GM18502 (cell line): ENCODE results near the gene IRAG1.

Experiments
- ATAC-seq: cut with Tn5 transposase; IDR thresholded peaks from one replicate; pipeline ENCODE4 v1.9.1; 2021; ENCODE audit warnings: mild to moderate bottlenecking; ENCODE audit not compliant: unreplicated experiment, poor library complexity

Gene IRAG1

GRCh38 chr11:10670099-10670498 lies 23.5 kb downstream of the IRAG1 start:
- ATAC-seq: no peak

- ATAC-seq: no peak
Observed at GRCh38 chr11:10669258-10670033, 24.1 kb downstream of the IRAG1 start.

DNA sequence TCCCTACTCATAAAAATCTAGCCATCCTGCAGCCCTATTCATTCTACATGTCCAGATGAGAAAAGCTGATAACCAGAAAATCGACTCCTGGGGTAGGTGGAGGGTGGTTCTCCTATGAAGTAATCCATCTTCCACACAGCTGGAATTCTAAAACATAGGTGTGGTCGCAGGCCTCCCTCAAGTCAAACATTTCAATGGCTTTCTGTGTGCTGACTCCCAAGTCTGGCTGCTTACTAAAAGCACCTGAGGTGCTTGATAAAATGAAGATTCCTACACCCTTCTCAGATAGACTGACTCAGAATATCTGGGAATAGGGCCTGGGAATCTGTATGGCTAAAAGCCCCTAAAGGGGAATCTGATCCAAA lies 26.1 kb downstream of the IRAG1 start:
- ATAC-seq: no peak

DNA sequence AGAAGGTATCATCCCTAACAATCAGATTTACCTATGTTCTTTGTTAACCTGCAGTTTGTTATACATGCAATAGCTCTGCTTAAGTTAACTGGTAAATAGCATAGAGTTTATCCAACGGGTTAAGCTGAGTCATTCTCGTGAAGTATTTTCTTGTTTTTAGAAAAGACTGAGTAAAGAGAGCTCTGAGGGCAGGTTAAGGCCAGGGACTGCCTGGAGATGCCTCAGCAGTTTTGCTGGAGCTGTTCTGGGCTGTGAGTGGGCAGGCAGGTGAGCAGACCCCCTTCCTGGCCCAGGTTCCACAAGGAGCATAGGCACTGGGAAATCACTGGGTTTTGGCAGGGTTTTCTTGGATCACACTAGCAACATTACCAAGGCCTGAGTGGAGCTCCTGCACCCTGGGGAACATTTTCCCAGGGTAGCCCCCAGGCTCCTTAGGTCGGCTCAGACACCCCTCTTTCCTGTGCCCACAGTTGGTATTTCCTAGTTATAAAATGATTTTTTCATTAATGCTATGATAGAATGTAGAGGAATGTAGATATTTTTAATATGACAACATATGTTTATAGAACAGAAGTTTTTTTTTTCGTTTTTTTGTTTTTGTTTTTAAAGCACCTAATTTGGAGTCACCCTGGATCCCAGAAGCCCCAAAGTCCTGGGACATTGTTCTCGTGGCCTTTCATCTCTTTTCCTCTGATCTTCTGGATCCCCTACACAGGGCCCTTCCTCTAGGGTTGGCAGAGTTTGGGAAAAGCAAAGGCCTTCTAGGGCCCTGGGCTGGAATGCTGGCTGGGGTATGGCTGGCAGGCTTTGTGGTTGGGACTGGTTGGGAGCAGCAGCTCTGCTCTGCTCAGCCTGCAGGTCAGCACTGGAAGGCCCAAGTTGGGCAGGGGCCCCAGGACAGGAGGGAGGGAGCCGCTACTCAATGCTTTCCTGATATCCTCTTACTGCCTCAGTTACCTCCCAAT lies 26.7 kb downstream of the IRAG1 start:
- ATAC-seq: no peak

GRCh38 chr11:10664496-10664895 lies 29.1 kb downstream of the IRAG1 start:
- ATAC-seq: no peak

- ATAC-seq: no peak
Observed at GRCh38 chr11:10663990-10664389, 29.6 kb downstream of the IRAG1 start.

DNA sequence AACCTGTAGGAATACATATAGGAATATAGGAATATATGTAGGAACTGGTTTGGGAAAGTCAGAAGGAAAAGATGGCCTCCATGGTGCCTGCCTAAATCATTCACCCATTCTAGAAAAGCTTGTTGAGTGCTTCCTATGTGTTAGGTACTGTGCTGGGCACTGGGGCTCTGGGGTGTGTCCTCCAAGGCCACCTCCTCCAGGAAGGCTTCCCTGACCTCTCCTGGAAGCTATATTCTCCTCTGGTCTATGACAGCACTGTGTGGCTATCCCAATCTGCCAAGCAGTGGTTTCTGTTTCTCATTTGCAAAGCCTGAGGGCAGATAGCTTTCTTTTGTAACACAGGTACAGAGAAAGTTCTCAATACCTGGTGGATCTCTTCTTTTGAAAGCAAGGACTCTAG lies 30.2 kb downstream of the IRAG1 start:
- ATAC-seq: no peak

GRCh38 chr11:10660323-10660722 lies 33.2 kb downstream of the IRAG1 start:
- ATAC-seq: no peak

- no peak for ATAC-seq
Observed at GRCh38 chr11:10659339-10660216, 34.0 kb downstream of the IRAG1 start.

DNA sequence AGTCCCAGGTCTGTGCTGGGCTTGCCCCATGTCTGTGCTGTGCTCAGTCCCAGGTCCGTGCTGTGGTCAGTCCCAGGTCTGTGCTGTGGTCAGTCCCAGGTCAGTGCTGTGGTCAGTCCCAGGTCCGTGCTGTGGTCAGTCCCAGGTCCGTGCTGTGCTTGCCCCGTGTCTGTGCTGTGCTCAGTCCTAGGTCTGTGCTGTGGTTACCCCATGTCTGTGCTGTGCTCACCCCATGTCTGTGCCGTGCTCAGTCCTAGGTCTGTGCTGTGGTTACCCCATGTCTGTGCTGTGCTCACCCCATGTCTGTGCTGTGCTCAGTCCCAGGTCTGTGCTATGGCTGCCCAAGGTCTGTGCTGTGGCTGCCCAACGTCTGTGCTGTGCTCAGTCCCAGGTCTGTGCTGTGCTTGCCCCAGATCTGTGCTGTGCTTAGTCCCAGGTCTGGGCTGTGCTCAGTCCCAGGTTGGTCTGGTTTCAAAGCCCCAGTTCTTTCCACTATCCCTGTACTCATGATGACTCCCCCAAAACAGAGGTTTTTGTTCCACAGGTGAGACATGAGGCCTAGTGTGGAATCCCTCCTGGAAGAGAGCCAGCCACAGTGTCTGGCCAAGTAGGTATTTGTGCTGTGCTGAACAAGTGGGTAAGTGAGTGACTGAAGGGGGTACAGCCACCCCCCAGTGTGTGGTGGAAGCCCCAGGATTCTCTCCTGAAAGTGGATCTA lies 34.8 kb downstream of the IRAG1 start:
- no peak for ATAC-seq

- ATAC-seq: peak; percentile 70
Observed at GRCh38 chr11:10657308-10658271, 36.0 kb downstream of the IRAG1 start.

DNA sequence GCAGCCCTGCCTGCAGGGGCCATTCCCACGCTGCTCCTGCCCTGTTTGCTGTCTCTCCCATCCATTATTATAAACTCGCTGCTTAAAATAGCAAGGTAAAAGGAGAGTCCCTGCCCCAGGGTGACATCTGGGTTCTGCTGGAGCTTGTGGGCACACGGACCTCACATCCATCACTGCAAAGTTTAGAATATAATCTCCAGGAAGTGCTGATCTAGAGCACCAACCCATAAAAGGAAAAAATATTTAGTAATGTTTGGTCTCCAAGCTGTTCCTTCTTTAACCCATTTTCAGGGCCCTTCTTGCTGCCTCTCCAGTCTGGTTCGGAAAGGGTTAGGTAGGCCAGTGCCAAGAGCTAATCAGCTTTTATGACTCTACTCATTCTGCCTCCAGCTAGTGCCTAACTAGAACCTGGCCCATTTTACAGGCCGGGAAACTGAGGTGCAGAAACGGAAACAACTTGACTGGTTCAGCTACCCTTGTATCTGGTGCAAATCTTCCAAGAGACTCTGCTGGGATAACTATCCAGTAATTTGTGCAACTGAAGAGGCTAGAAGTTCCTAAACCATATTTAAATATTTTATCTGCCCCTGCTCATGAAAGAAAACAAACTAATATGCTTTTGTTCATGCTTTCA lies 37.5 kb downstream of the IRAG1 start:
- ATAC-seq: no peak

DNA sequence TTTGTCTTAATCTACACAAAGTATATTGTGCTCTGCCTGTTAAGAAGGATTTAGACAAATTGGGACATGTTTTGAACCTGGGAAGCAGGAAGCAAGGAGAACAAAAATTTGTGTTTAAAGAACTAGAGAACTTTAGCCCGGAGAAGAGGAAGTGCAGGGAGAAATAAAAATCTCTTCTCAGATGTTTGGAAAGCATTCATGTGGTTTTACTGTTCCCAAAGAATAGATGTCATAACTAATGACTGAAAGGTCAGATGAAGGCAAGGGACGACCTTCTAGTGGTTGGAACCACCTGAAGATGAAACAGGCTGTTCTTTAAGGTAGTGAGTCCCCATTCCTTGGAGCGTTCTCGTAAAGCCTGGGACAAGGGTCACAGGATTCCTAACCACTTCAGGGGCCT lies 38.3 kb downstream of the IRAG1 start:
- no peak for ATAC-seq

GRCh38 chr11:10654811-10655150 lies 38.8 kb downstream of the IRAG1 start:
- ATAC-seq: no peak

GRCh38 chr11:10653946-10654810 lies 39.4 kb downstream of the IRAG1 start:
- ATAC-seq: peak; percentile 53

DNA sequence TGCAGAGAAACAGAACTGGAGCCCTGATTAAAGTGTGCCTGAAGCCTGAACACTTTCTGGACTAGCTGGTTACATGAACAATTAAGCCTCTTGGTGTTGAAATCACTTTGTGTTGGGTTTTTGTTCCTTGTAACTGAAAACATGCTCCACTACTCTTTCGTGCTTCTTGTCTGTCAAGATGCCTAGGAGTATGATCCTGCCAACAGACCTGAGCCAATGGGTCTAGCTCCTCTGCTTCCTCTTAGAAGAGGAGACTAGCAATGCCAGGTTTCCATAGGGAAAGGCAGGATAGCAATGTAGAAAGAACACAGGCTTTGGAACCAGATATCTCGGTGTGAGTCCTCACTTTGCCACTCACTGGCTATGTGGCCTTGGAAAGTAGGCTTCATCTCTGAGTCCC lies 40.3 kb downstream of the IRAG1 start:
- no peak for ATAC-seq

- no peak for ATAC-seq
Observed at GRCh38 chr11:10651656-10652361, 41.7 kb downstream of the IRAG1 start.
